ENCODE measurements around the gene PRDX5.
"Not testable (repeated sequence)": the region's sequence is repeated elsewhere in the genome, so short reads cannot be mapped to it uniquely, and the experiment has no call there.

PRDX5 gene

DNA sequence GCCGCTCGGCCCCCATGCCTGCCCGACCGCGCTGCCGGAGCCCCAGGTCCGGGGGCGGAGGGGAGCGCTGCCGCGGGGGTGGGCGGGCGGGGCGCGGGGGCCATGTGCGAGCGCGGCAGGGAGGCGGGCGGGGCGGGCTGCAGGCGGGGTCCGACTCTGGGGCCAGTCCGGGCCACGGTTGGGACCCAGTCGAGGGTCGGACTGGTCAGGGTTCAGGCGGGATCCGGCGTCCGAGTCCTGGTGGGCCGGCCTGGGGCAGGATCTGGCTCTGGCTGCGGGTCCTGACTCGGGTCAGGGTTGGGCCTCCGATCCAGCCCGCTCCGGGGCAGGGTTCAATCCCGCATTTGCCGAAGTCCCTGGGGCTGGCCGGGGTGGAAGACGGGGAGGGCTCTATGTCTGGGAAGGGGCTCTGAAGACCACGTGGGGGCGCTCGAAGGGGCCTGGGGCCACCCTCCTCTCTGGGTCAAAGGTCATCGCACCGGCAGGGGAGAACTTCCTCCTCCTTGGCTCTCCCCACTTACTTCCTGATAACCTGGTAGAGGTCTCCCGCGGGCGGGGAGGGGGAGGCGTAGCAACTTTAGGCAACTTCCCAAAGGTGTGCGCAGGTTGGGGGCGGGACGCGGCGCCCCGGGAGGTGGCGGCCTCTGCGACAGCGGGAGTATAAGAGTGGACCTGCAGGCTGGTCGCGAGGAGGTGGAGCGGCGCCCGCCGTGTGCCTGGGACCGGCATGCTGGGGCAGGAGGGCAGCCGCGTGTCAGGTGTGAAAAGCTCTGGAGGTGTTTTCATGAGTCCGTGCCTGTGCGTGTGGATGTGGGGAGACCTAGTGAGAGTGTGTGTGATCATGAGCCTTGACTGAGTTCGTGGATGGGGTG lies 12.0 kb upstream of the PRDX5 start:
- DNase-seq (ENCODE audit: low read depth), result no peak

DNA sequence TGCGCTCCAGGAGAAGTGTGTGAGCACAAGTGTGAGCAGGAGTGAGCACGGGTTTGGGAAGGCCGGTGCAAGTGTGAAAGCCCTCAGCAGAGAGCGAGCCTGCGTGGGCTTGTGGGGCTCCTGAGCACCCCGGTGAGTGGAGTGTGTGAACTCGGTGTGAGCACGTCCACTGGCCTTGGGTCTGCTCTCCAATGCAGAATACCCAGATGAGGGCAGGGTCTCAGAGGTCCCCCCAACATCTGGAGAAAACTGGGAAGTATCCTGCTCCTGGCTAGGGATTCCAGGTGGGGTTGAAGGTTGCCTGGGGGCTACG lies 11.4 kb upstream of the PRDX5 start:
- DNase-seq (ENCODE audit: low read depth), result no peak

DNA sequence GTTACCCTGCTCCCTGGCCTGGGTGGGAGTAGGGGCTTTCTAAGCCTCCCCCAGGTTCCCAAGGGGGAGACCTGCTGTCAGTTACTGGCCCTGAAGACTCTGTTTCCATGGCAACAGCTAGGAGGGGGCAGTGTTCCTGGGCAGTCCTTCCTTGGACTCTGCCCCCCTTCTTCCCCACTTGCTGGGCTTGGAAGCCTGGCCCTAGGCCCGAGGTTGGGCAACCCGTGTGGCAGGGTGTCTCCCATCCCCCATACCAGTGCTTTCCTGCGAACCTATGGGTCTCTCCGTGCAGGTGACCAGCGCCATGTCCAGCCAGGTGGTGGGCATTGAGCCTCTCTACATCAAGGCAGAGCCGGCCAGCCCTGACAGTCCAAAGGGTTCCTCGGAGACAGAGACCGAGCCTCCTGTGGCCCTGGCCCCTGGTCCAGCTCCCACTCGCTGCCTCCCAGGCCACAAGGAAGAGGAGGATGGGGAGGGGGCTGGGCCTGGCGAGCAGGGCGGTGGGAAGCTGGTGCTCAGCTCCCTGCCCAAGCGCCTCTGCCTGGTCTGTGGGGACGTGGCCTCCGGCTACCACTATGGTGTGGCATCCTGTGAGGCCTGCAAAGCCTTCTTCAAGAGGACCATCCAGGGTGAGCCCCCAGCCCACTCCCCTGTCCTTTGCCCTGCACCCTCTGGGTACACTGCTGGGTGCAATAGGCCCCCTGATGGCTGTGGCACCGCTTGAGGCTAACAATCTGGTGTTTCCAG lies 10.9 kb upstream of the PRDX5 start:
- DNase-seq (ENCODE audit: low read depth), result no peak

DNA sequence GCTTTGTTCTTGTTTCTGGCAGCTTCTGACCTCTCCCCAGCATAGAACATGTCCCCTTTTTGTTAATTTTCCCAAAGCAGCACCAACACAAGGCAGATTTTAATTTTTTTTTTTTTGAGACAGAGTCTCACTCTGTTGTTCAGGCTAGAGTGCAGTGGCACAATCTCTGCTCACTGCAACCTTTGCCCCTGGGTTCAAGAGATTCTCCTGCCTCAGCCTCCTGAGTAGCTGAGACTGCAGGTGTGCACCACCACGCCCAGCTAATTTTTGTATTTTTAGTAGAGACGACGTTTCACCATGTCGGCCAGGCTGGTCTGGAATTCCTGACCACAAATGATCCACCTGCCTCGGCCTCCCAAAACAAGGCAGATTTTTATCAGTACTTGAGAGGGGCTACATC lies 10.1 kb upstream of the PRDX5 start:
- not testable (repeated sequence) for DNase-seq (ENCODE audit: low read depth)

DNA sequence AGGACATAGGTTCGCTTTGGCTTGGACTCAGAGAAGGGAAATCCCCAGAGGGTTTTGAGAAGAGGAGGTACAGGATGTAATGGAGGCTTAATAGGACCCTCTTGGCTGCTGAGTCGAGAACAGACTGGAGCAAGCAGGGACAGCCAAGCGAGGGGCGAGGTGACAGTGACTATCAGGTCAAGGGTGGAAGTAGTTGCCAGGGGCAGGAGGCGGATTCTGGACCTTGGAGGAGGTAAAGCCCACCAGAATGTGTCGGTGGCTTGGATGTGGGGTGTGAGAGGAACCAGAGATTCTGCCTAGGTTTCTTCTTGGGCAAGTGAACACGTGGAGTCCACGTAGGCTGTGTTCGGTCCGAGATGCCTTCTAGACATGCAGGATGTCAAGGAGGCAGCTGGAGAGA lies 5.0 kb upstream of the PRDX5 start:
- no peak for DNase-seq (ENCODE audit: low read depth)

DNA sequence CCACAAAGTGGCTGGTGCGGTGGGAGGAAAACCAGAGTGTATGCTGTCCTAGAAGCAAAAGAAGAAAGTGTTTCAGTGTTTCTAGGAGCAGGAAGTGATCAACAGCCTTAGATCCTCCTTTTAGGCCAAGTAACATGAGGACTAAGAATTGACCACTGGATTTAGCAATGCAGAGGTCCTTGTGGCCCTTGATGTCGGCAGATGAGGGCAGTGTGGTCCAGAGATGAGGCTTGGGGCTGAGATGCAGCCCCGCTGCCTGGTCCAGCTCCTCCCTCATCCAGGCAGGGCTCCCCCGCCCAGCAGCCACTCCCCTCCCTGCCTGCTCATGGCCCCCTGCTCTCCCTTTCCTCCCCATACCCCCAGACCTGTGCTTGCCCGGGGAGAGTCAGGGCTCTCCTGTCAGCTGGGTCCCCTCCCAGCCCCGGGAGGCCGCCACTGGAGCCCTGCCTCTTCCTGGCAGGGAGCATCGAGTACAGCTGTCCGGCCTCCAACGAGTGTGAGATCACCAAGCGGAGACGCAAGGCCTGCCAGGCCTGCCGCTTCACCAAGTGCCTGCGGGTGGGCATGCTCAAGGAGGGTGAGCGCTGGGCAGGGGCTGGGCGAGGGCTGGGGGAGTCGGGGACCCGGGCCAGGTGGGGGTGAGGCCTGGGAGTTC lies 4.3 kb upstream of the PRDX5 start:
- no peak for DNase-seq (ENCODE audit: low read depth)

DNA sequence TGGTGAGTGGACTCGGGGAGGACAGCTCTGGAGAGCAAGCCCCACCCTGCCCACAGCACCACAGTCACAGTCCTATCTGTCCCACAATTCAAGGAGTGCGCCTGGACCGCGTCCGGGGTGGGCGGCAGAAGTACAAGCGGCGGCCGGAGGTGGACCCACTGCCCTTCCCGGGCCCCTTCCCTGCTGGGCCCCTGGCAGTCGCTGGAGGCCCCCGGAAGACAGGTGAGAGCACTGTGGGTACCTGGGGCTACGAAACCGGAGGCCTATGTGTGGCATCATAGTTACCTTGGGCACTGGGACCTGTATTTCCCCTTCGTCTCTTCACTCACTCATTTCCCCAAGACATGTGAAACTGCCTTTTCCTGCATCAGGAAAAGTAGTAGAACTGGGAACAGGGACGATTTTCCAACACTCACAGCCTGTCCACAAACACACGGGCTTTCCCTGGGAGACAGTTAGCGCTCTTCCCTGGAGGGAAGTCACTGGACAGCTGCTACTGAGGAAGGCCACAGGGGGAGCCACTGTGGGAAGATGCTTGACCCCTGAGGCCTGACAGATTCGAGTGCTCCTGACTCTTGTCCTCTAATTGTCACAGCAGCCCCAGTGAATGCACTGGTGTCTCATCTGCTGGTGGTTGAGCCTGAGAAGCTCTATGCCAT lies 3.6 kb upstream of the PRDX5 start:
- DNase-seq (ENCODE audit: low read depth), result no peak

DNA sequence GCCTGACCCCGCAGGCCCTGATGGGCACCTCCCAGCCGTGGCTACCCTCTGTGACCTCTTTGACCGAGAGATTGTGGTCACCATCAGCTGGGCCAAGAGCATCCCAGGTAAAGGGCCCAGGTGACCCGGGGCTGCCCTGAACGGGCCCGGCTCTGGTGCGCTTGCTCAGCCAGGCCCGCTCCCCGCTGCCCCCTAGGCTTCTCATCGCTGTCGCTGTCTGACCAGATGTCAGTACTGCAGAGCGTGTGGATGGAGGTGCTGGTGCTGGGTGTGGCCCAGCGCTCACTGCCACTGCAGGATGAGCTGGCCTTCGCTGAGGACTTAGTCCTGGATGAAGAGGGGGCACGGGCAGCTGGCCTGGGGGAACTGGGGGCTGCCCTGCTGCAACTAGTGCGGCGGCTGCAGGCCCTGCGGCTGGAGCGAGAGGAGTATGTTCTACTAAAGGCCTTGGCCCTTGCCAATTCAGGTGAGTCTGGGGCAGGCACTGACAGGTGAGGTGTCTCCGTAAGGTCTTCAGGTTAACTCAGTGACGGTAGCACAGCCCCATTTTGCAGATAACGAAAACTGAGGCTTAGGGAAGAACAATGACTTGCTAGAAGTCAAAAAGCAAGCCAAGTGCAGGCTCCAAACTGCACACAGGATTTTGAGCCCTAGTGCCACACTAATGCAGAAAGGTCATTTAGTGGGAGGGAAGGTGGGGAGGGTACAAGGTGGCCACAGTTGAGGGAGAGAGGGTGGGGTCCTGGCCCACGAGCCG lies 2.9 kb upstream of the PRDX5 start:
- no peak for DNase-seq (ENCODE audit: low read depth)

DNA sequence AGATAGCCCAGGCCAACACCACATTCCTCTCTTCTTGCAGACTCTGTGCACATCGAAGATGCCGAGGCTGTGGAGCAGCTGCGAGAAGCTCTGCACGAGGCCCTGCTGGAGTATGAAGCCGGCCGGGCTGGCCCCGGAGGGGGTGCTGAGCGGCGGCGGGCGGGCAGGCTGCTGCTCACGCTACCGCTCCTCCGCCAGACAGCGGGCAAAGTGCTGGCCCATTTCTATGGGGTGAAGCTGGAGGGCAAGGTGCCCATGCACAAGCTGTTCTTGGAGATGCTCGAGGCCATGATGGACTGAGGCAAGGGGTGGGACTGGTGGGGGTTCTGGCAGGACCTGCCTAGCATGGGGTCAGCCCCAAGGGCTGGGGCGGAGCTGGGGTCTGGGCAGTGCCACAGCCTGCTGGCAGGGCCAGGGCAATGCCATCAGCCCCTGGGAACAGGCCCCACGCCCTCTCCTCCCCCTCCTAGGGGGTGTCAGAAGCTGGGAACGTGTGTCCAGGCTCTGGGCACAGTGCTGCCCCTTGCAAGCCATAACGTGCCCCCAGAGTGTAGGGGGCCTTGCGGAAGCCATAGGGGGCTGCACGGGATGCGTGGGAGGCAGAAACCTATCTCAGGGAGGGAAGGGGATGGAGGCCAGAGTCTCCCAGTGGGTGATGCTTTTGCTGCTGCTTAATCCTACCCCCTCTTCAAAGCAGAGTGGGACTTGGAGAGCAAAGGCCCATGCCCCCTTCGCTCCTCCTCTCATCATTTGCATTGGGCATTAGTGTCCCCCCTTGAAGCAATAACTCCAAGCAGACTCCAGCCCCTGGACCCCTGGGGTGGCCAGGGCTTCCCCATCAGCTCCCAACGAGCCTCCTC lies 2.0 kb upstream of the PRDX5 start:
- not testable (repeated sequence) for DNase-seq (ENCODE audit: low read depth)

DNA sequence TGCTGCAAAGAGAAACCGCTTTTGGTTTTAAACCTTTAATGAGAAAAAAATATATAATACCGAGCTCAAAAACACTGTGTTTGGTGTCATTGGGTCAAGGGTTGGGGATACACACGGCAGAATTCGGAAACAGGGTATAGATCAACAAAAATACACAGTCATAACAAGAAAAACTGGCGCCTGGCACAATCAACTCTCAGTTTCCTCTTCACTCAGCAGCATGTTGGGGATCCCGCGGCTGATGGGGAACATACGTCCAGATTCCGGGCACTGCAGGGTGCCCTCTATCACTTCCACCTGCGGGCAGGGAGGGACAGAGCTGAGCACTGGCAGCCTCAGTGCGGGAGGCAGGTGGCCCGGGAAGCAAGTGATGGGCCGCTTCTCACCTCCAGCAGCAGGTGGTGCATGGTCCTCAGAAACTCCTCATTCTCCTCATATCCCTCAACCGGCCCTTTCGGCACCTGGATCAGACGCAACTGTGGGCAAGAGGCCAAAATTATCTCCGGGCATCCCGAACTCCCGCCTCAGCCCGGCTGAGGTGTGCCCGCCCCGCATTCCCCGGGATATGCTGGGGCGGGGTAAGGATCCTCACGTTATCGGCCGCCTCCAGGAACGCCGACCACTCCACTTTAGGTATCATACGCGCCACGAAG lies 1.1 kb upstream of the PRDX5 start:
- DNase-seq (ENCODE audit: low read depth), result no peak

DNA sequence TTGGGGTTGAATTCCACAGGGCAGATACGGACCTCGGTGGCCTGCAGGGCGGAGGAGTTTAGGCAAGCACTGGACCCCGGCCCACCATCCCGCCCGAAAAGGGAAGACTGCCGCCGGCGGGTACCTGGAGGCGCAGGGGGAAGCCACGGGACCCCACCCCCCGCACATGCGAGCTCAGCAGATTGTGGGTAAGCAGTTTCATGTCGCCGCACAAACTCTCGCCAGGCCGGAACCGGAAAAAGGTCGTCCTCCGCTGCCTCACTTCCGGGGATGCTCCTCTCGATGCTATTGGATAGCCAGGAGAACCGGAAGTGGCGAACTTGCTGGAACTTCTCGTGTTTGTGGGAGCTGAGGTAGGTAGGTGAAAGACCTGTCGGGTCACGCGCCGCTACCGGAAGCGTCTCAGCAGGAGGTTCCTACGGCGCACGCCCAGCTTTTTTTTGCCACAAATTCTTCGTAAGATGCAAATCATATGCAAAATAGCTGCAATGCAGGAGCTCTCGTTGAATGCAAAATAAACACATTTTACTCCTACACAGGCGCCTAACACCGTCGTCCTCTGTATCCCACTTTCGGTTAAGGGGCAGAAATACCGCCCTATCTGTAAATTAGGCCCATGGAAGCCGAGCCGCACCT lies 478 bp upstream of the PRDX5 start, which contains the start of gene TRMT112:
TSS of gene TRMT112 (minus strand) at position 235 of the 636 bp plus-strand sequence. CDS start at position 202, 33 bp downstream.
- peak; percentile 83 for DNase-seq (ENCODE audit: low read depth)

DNA sequence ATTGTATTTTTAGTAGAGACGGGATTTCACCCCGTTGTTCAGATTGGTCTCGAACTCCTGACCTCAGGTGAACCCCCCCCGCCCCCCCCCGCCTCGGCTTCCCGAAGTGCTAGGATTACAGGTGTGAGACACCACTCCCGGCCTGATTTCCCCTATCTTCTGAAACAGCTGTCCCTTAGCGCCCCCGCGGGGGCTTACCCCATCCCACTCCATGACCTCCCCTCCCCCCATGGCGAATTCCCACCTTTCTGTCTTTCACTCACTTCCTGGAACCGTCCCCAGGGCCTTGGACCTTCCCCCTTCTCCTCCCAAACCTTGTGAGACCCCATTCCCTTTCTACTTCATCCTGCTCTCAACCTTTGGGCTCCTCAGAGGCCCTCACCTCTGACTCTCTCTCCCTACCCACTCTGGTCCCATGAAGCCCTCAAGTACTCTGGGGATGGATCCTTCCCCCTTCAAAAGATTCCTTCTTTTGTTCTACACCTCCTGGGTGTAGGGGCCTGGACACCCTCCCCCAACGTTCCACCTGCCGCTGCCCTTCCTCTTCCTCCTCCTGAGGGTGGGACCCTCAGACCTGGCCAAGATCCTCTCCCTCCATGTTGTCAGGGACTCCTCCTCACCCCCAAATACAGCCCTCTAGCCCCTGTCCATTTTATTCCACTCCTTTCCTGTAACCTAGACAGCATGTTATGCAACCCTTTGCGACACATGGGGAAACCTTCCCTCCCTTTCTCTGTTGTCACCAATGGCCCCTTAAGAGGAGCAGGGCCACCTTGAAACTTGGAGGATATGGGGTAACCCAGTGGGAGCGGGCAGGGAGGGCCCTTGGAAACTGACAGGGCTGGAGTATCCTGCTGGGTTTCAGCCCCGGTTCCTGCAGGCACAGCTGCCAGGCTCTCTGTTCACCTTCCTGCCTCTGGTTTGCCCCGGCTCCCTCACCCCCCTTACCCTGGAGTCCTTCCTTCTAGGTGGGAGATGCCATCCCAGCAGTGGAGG lies 1.1 kb downstream of the PRDX5 start:
- DNase-seq (ENCODE audit: low read depth), result no peak

DNA sequence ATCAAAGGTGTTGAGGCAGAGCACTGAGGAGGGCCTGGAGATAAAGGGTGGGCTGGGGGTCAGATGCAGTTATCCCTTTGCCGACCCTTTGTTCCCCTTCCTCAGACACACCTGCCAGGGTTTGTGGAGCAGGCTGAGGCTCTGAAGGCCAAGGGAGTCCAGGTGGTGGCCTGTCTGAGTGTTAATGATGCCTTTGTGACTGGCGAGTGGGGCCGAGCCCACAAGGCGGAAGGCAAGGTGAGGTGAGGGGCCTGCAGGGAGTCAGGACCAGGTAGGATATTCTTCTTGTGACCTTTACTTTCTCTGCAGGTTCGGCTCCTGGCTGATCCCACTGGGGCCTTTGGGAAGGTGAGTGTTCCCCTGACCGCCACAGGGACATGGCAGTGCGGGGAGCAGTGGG lies 2.6 kb downstream of the PRDX5 start:
- no peak for DNase-seq (ENCODE audit: low read depth)

DNA sequence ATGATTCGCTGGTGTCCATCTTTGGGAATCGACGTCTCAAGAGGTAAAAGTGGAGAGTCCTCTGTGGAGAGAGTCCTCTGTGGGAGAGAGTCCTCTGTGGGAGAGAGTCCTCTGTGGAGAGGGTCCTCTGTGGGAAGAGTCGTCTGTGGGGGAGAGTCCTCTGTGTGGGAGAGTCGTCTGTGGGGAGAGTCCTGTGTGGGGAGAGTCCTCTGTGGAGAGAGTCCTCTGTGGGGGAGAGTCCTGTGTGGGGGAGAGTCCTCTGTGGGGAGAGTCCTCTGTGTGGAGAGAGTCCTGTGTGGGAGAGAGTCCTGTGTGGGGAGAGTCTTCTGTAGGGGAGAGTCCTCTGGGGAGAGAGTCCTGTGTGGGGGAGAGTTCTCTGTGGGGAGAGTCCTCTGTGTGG lies 3.1 kb downstream of the PRDX5 start:
- no peak for DNase-seq (ENCODE audit: low read depth)

DNA sequence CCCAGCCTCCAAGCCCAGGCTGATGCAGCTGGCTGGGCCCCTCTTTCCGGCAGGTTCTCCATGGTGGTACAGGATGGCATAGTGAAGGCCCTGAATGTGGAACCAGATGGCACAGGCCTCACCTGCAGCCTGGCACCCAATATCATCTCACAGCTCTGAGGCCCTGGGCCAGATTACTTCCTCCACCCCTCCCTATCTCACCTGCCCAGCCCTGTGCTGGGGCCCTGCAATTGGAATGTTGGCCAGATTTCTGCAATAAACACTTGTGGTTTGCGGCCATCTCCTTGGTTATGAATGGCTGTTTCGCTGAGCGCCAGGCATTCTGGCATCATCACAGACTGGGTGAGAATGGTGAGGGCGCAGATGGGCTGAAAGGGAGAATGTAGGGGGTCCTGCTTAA lies 3.6 kb downstream of the PRDX5 start:
- DNase-seq (ENCODE audit: low read depth), result no peak

DNA sequence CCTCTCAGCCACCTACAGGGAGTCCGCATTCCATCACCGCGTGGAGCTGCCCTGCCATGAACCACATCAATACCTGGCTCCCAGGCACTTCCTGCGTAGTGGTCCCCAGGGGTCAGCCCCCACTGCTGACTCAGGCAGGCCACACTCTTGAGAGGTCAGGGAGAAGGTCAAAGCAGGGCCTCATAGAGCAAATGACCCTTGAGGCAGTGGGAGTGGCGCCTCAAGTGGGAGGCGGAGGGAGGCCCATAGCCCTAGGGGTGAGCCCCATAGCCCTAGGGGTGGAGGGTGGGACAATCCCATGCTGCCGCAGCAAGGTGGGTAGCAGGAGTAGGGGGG lies 5.0 kb downstream of the PRDX5 start:
- DNase-seq (ENCODE audit: low read depth), result no peak

DNA sequence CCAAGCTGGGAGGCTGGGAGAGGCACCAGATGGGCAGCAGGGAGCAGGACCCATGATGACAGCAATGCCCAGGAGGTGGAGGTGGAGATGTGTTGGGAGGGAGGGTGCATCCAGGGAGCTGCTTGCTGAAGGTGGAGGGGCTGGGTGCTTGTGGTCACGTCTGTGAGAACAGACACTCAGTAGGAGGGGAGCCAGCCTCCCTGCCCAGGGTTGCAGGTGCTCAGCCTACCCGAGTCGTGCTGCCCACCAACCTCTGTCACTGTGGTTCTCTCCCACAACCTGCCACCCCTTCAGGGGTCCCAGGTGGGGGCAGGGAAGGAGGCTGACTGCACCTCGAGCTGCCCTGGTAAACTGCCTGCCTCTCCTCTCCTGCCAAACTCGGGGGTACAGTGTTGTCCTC lies 5.5 kb downstream of the PRDX5 start:
- DNase-seq (ENCODE audit: low read depth), result no peak

DNA sequence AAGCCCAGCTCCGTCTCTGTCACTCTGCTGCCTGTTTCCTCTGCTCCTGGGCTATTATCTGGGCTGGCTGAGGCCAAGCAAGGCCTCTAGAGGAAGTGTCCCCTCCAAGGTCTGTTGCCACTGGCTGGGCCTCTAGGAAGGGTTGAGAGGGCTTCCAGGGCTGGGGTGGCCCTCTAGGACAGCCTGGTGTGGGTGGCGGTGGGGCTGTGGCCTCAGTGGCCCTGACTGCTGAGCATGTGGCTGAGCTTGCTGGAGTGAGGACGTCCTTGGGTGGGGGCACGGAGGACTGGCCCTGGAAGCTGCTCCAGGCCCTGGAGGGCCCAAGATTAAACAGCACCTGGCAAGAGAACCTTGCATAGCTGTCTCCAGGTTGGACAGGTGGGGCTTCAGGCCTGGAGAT lies 6.1 kb downstream of the PRDX5 start:
- not testable (repeated sequence) for DNase-seq (ENCODE audit: low read depth)
